H7 (cell line): Measurements from ENCODE around the gene FAT2. TPM values are rescaled to one million over a fixed set of nuclear protein-coding genes. Genes with fewer than 3 reads are reported as not detected.

Experiments used
- DNase-seq: peaks from one replicate; pipeline ENCODE4 v3.0.0; 2012
- H3K27me3 ChIP-seq: 2 replicates; pipeline ENCODE4 v1.6.0; 2011; ENCODE audit warnings: mild to moderate bottlenecking, low read length; ENCODE audit not compliant: control insufficient read depth, insufficient read depth
- H3K36me3 ChIP-seq: replicated peaks from 2 replicates; pipeline ENCODE4 v1.5.1; 2011; ENCODE audit warnings: low read length; ENCODE audit not compliant: control insufficient read depth, insufficient read depth
- H3K4me3 ChIP-seq: 2 replicates; pipeline ENCODE4 v1.5.1; 2011; ENCODE audit warnings: low read depth, mild to moderate bottlenecking, control low read depth, low read length, moderate library complexity; ENCODE audit not compliant: insufficient read depth
- total RNA-seq: library from RNA; depleted of rRNA; stranded (reverse); fragments of >200 nt; shearing (Covaris generic); gene quantifications from 2 replicates; pipeline ENCODE4 v1.2.3, GENCODE V29; 2014; rRNA removed

Gene FAT2
- total RNA-seq: under 0.01 TPM in 2 replicates

- DNase-seq: peak; percentile 85
- Histone ChIP-seq H3K4me3 (no peak within 1 kb of the TSS), H3K27me3 (peaks cover 2% of the 10 kb centered on the region), H3K36me3 (no peaks in the 10 kb centered on the region)
These were observed at the start of gene FAT2 for GRCh38 chr5:151591144-151591819. Gene FAT2, minus strand, starts transcription at chr5:151591331. Its CDS starts 22,400 bp downstream, at chr5:151568931.

- no peak for DNase-seq
- no peaks in the 10 kb centered on the region for H3K36me3 ChIP-seq
- peaks cover 7% of the 10 kb centered on the region; the same call in 1 of the 2 replicates for H3K27me3 ChIP-seq
- no peak overlapping the region for H3K4me3 ChIP-seq
These were observed 47.5 kb upstream of the FAT2 start for GRCh38 chr5:151638619-151639018.

- H3K4me3 ChIP-seq: no peak overlapping the region
- DNase-seq: no peak
- H3K36me3 ChIP-seq: no peaks in the 10 kb centered on the region
- H3K27me3 ChIP-seq: peaks cover 7% of the 10 kb centered on the region; the same call in 1 of the 2 replicates
These were observed 46.5 kb upstream of the FAT2 start for GRCh38 chr5:151637676-151638075.

- no peak for DNase-seq
- no peaks in the 10 kb centered on the region for H3K36me3 ChIP-seq
- H3K27me3 ChIP-seq: peaks cover 3% of the 10 kb centered on the region; the same call in 1 of the 2 replicates
- no peak overlapping the region for H3K4me3 ChIP-seq
These were observed 42.8 kb upstream of the FAT2 start for GRCh38 chr5:151633892-151634291.

- H3K27me3 ChIP-seq: peaks cover 1% of the 10 kb centered on the region; the same call in 1 of the 2 replicates
- H3K4me3 ChIP-seq: no peak overlapping the region
- no peak for DNase-seq
- H3K36me3 ChIP-seq: no peaks in the 10 kb centered on the region
These were observed 41.8 kb upstream of the FAT2 start for GRCh38 chr5:151632941-151633340.

- Histone ChIP-seq H3K4me3 (no peak overlapping the region), H3K27me3 (no peaks in the 10 kb centered on the region; the same call in 1 of the 2 replicates), H3K36me3 (no peaks in the 10 kb centered on the region)
- DNase-seq: no peak
These were observed 41.4 kb upstream of the FAT2 start for GRCh38 chr5:151632524-151632923.

GRCh38 chr5:151631941-151632340 lies 40.8 kb upstream of the FAT2 start:
- DNase-seq: no peak
- H3K36me3 ChIP-seq: no peaks in the 10 kb centered on the region
- H3K4me3 ChIP-seq: no peak overlapping the region
- H3K27me3 ChIP-seq: no peaks in the 10 kb centered on the region; the same call in 1 of the 2 replicates

- DNase-seq: no peak
- no peaks in the 10 kb centered on the region for H3K27me3 ChIP-seq
- no peak overlapping the region for H3K4me3 ChIP-seq
- no peaks in the 10 kb centered on the region for H3K36me3 ChIP-seq
These were observed 39.0 kb upstream of the FAT2 start for GRCh38 chr5:151630088-151630487.

GRCh38 chr5:151628112-151628823 lies 37.1 kb upstream of the FAT2 start:
- Histone ChIP-seq H3K36me3 (no peaks in the 10 kb centered on the region), H3K27me3 (no peaks in the 10 kb centered on the region), H3K4me3 (no peak overlapping the region)
- DNase-seq: no peak

- Histone ChIP-seq H3K27me3 (no peaks in the 10 kb centered on the region), H3K4me3 (no peak overlapping the region), H3K36me3 (no peaks in the 10 kb centered on the region)
- DNase-seq: no peak
These were observed 36.5 kb upstream of the FAT2 start for GRCh38 chr5:151627650-151628049.

GRCh38 chr5:151625285-151625684 lies 34.2 kb upstream of the FAT2 start:
- Histone ChIP-seq H3K4me3 (no peak overlapping the region), H3K27me3 (no peaks in the 10 kb centered on the region), H3K36me3 (no peaks in the 10 kb centered on the region)
- DNase-seq: no peak

GRCh38 chr5:151624476-151624875 lies 33.3 kb upstream of the FAT2 start:
- Histone ChIP-seq H3K27me3 (no peaks in the 10 kb centered on the region), H3K36me3 (no peaks in the 10 kb centered on the region), H3K4me3 (no peak overlapping the region)
- no peak for DNase-seq

- Histone ChIP-seq H3K4me3 (no peak overlapping the region), H3K27me3 (no peaks in the 10 kb centered on the region), H3K36me3 (no peaks in the 10 kb centered on the region)
- DNase-seq: no peak
These were observed 31.4 kb upstream of the FAT2 start for GRCh38 chr5:151622367-151623088.

GRCh38 chr5:151620461-151620840 lies 29.3 kb upstream of the FAT2 start:
- no peak for DNase-seq
- Histone ChIP-seq H3K36me3 (no peaks in the 10 kb centered on the region), H3K27me3 (no peaks in the 10 kb centered on the region), H3K4me3 (no peak overlapping the region)
